Measurements from ENCODE around the gene SLC38A10. TPM values are rescaled to one million over a fixed set of nuclear protein-coding genes. Genes with fewer than 3 reads are reported as not detected.
"Not testable (repeated sequence)": the region's sequence is repeated elsewhere in the genome, so short reads cannot be mapped to it uniquely, and the experiment has no call there.

SLC38A10 gene
- total RNA-seq, 2 experiments from 2014 or later: 48.3 to 49.5 TPM

GRCh38 chr17:81315129-81315884, 20.2 kb upstream of the SLC38A10 start:
- ChIA-PET POLR2A (no interaction called here), CTCF (no interaction called here)

GRCh38 chr17:81314398-81315081, 19.4 kb upstream of the SLC38A10 start:
- CTCF ChIA-PET: no interaction called here
- POLR2A ChIA-PET: no interaction called here

- POLR2A ChIA-PET: no interaction called here
- CTCF ChIA-PET: no interaction called here
Measured at GRCh38 chr17:81313776-81314397, 18.8 kb upstream of the SLC38A10 start.

DNA sequence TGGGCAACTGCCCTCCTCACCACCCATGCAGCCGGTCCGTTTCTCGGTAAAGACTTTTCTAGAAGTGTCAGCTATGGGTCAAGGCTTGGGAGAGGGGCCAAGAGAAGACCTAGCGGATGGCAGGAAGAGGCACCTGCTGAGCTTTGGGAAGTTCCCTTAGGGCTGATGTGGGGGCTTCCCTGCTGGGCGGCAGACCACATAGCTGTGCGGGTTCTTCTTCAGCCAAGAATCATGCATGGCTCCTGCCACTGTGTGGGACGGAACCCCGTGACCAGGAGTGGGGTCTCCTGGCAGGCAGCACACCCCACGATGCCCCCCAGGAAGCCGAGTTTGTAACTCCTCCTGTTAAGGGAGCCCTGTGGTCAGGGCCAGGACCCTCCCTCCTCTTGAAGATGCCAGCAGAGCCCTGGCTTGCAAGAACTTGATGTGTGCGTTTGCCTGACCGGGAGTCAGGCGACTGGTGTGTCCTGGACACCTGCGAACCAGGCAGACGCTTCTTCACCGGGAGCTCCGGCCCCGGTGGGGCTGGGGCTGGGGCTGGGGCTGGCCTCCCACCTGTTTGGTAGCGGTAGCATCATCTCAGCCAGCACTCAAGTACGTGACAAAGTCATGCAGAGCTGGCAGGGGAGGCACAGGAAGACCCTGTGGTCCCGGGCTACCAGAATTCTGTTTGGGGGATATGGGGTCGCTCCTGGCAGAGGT, 17.7 kb upstream of the SLC38A10 start:
- CTCF ChIA-PET: no interaction called here
- POLR2A ChIA-PET: interaction anchor here (0.5 kb wide), 1 partner anchor 15 kb away, joined by 8 read pairs; no protein-coding TSS in a partner anchor

DNA sequence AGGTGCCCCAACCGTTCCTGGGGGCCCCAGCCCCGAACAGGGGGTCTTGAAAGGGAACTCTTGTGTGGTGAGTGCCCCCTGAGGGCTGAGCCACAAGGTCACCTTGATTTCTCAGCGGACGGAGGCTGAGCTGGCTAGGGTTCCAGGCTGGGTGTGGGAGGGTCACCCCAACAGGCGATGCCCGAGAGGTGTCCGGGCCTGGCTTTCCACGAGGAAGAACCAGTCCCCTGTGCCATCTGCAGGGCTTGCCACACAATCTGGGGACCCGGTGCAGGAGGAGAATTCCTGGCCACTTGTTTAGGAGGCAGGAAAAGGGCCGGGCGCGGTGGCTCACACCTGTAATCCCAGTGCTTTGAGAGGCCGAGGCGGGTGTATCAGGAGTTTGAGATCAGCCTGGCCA, 16.8 kb upstream of the SLC38A10 start:
- ChIA-PET POLR2A (interaction anchor here (0.5 kb wide), 1 partner anchor 14 kb away, joined by 8 read pairs; no protein-coding TSS in a partner anchor), CTCF (no interaction called here)

- POLR2A ChIA-PET: interaction anchor here (0.6 kb wide), 1 partner anchor 816 kb away, joined by 3 read pairs; no protein-coding TSS in a partner anchor
- CTCF ChIA-PET: interaction anchor here (0.5 kb wide), 1 partner anchor 29 kb away, joined by 3 read pairs; no protein-coding TSS in a partner anchor
Measured at GRCh38 chr17:81310949-81311550, 15.9 kb upstream of the SLC38A10 start.

- ChIA-PET CTCF (interaction anchor here (0.5 to 0.6 kb wide), 2 partner anchors 16 to 30 kb away, joined by 3 read pairs; no protein-coding TSS in a partner anchor), POLR2A (no interaction called here)
Measured at GRCh38 chr17:81309859-81310839, 15.0 kb upstream of the SLC38A10 start.

GRCh38 chr17:81309140-81309858, 14.2 kb upstream of the SLC38A10 start:
- CTCF ChIA-PET: interaction anchor here (0.7 kb wide), 1 partner anchor 136 kb away, joined by 3 read pairs; no protein-coding TSS in a partner anchor
- POLR2A ChIA-PET: no interaction called here

GRCh38 chr17:81308784-81309139, 13.7 kb upstream of the SLC38A10 start:
- CTCF ChIA-PET: interaction anchor here (0.7 kb wide), 1 partner anchor 136 kb away, joined by 3 read pairs; no protein-coding TSS in a partner anchor
- POLR2A ChIA-PET: not testable (repeated sequence)

- ChIA-PET POLR2A (no interaction called here), CTCF (no interaction called here)
Measured at GRCh38 chr17:81307636-81308560, 12.8 kb upstream of the SLC38A10 start.

- CTCF ChIA-PET: interaction anchor here (1.6 kb wide), 1 partner anchor 12 kb away, joined by 4 read pairs; the partner anchor contains the start of gene SLC38A10
- POLR2A ChIA-PET: no interaction called here
Measured at GRCh38 chr17:81306898-81307510, 11.9 kb upstream of the SLC38A10 start.

DNA sequence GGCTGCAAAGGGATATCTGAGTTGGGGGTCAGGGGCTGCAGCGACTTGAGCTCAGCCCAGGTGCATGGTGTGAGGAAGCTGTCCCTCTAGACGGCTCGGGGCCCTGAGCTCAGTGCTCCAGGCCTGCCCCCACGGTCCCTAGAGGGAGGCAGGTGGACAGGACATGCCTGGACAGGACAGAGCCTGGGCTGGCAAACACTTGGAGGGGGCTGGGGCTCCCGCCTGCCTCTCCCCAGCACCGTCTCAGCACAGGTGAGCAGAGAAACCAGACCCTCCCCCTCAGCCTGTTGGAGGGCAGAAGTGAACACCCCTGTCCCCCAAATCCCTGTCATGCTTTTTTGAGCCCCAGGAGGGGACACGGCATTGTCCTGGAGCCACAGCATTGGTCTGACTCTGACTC, 11.4 kb upstream of the SLC38A10 start:
- CTCF ChIA-PET: interaction anchor here (1.6 kb wide), 1 partner anchor 11 kb away, joined by 4 read pairs; the partner anchor contains the start of gene SLC38A10
- POLR2A ChIA-PET: no interaction called here

DNA sequence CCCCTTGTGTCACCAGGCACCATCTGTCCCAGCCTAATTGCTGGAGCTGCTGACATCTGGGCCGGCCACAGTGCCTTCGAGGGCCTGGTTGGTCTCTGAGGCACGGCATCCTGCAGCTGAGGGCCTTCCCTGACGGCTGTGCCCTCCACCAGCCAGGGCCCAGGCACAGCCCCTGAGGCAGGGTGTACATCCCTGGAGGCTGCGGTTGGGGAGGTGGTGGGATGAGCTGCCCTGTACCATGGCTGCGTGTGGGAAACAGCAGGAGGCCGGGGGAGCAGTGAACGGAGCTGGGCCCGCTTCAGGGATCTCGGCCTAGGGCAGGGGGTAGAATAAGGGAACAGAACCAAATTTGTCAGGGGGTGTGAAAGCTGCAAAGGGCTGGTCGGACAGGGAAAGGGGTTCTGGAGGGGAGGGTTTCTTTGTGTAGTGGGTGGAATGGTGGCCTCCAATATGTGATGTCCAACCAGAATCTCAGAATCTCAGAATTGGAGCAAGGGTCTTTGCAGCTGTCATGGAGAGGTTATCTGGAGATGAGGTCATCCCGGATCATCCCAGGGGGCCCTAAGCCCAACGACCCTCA, 10.0 kb upstream of the SLC38A10 start:
- ChIA-PET POLR2A (no interaction called here), CTCF (interaction anchor here (0.6 to 1.6 kb wide), 2 partner anchors 10 to 290 kb away, joined by 4 read pairs; partner anchors contain the start of gene SLC38A10)

DNA sequence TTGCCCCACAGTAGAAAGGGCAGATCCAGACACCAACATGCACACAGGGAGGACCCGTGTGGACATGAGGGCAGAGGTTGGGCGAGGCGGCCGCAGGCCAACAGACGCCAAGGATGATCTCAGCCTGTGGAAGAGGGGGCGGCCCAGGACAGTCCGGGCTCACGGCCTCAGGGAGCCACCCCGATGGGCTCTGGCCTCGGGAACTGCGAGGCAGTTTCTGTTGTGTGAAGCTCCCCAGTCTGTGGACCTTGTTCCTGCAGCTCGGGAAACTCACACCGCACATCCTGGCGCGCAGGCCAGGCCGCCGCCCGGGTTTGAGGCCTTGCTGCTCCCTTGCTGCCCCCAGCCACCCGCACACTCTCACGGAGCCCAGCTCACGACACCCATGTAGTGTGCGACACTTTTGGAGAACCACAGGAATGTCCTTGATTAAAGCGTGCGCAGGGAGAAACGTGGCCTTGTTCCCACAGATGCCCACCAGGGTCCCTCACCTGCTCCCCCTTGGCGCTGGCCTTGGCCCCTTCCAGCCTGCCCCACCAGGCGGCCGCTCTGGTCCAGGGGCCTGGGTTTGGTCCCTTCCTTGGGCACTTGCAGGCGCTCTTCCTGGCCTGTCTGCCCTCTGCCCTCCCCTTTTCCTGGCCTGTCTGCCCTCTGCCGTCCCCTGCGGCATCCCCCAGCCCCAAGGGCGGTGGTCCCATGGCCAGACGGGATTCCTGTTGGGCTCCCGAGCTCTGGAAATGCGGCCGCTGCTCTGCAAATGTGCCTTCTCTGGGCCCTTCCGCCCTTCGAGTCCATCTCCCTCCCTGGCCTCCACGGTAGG, 9.3 kb upstream of the SLC38A10 start:
- CTCF ChIA-PET: interaction anchor here (1.0 kb wide), 1 partner anchor 180 kb away, joined by 3 read pairs; no protein-coding TSS in a partner anchor
- POLR2A ChIA-PET: no interaction called here

DNA sequence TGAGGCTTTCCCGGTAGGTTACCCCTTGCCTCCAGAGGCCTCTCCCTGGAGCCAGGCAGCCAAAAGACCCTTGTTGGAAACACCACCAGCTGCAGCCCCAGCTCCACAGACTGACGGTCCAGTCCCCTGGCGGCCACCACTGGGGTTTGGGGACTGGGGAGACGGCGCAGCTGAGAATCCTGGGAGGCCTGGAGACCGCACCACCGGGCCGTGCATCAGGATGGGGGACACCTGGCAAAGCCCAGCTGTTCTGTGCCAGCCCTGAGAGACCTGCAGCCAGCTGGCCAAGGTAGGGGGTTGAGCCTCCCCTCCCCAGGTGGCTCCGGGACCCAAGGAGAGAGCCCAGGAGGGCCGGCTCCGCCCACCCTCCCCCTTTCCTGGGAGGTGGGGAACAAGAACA, 8.3 kb upstream of the SLC38A10 start:
- ChIA-PET CTCF (interaction anchor here (1.0 kb wide), 1 partner anchor 181 kb away, joined by 3 read pairs; no protein-coding TSS in a partner anchor), POLR2A (no interaction called here)

Data from activated CD8-positive, alpha-beta memory T cell treated with anti-CD3 and anti-CD28 coated beads for 36 hours (primary cell).